GM19397 (cell line): ENCODE results near the gene FKBP7.
"Not testable (repeated sequence)": the region's sequence is repeated elsewhere in the genome, so short reads cannot be mapped to it uniquely, and the experiment has no call there.

Experiments used
- ATAC-seq: cut with Tn5 transposase; IDR thresholded peaks from one replicate; pipeline ENCODE4 v1.9.1; 2021; ENCODE audit warnings: mild to moderate bottlenecking, moderate library complexity; ENCODE audit not compliant: unreplicated experiment

FKBP7 gene

DNA sequence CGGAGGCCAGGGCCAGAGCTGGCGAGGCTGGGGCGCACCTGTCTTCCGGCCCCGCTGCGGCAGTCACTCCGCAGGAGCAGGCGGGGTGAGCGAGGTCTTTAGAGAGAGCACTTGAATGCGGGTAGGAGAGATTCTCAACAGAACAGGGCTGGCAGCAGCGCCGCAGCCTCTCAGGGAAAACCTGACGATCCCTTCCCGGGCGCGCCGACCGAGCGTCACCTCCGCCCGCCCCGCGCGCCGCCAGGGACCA, 28.0 kb downstream of the FKBP7 start:
- ATAC-seq = peak; percentile 53

DNA sequence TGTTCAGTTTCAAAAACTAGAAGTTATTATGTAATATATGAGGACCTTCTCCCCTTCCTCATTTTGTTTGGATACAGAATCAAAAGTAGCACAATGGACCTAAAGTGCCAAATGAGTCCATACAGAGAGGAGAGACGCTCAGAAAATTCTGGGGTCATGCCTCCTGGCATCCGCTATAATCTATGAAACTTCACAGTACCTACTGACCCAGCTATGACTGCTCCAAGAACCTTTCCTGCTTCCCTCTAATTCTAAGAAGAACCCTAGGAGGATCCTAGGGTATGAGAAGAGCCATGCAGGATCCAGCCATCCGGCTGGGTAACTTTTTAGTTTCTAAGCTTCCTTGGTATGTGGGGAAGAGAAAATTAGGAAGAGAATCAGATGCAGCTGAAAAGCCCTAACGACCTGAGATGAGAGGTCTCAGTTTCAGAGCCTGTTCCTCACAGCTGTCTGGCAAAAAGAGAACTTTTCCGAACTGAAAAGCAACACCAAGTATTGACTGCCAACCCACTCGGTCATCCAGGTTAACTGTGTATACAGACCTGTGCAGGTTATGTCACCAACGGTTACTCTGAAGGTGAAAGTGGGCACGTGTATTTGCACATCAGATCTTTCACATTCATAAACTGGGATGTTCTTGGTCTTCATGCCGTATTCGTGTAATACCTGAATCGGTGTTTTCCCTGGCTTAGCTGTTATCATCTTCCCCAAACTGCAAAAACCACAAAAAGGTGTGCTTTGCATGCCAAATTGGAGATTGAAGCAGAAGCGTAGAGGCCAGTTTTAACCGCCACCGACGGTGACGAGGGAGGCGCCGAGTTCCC, 28.5 kb downstream of the FKBP7 start:
- ATAC-seq = no peak

DNA sequence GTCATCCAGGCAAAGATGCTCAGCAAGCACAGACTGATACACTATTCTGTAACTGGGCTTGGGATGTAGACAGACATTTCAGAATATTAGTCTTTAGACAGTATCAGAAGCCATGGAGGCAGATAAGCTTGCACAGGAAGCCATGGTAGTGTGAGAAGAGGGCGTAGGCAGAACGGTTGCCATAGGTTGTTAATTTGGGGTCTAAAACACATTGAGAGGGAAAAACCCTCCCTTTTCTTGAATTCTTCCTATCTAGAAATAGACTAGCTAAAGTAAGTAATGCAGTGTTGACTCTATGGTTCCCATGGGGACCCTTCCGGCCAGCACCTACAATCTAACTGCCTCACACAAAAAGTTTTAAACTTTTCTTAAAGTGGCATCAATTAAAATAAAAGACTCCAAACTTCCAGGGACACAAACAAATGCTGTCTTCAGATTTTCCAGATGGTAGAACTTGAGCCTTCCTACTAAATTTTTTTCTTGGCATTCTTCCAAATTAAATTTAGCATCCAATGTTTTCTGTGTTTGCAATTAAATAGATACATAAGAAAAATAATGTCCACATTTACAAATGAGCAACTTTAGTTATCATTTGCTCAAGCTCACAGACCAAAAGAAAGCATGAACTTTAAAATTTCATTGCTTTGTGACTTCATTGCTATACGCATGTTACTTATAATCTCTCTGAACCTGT, 29.3 kb downstream of the FKBP7 start:
- no peak for ATAC-seq

GRCh38 chr2:178441426-178441825, 37.0 kb downstream of the FKBP7 start:
- no peak for ATAC-seq

DNA sequence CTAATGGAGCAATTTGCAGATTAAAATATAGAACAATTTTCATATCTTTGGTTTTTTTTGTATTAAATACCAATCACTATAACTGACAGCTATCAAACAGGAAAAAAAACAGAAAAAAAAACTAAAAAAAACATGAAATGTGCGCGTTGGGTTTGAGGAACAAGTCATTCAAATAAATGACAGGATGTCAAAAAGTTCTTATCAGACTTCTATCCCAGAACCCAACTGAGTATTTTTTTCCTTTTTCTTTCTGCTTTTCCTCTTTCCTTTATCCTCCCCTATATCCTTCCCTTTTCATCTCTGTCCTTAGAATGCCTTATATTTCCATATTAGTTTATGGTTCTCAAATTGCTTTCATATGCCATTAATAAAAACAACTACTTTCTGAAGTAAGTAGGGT, 41.7 kb downstream of the FKBP7 start:
- no peak for ATAC-seq

DNA sequence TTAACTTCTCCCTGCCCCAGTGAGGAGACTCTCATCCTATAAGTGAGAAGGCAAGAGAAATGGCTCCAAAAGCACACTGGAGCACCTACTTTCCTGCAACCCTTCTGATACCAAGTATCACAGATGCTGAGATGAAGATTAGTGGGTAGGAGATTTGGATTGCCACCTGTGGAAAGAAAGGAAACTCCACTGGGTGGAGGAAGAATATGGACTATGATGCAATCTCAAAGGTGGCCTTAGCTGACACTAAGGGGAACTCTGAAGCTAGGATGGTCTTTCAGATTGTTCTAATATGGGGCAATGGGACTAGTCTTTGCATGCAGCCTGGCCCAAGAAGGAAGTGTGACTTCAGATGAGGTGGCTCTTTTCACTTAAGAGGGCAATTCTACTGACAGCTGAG, 49.1 kb downstream of the FKBP7 start:
- no peak for ATAC-seq

DNA sequence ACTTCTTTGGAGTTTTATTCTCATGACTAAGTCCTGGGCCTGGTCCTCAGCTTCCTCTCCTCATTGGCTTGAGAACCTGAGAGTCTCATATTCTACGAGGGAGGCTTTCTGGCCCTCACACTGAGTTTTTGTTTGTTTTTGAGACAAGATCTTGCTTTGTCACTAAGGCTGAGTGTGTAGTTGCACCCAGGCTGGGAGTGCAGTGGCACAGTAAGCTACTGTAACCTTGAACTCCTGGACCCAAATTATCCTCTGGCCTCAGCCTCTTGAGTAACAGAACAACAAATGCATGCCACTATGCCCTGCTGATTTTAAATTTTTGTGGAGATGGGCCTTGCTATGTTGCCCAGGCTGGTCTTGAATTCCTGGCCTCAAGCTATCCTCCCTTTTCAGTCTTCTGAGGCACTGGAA, 50.0 kb downstream of the FKBP7 start:
- no peak for ATAC-seq

DNA sequence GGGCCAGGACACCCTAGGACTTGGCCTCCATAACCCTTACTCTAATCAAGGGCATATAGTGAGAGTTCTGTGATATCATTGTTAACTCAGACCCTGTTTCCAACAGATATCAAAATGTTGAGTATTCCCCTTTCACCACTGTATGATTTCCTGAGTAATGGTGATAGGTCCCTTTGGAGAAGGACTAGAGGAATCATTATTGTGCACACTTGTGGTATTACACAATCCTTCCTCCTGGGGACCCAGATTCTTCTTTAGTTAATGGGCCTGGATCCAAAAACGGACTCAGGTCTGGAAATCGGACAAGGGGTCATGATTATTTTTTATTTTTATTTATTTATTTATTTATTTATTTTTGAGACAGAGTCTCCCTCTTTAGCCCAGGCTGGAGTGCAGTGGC, 50.9 kb downstream of the FKBP7 start:
- ATAC-seq = no peak

DNA sequence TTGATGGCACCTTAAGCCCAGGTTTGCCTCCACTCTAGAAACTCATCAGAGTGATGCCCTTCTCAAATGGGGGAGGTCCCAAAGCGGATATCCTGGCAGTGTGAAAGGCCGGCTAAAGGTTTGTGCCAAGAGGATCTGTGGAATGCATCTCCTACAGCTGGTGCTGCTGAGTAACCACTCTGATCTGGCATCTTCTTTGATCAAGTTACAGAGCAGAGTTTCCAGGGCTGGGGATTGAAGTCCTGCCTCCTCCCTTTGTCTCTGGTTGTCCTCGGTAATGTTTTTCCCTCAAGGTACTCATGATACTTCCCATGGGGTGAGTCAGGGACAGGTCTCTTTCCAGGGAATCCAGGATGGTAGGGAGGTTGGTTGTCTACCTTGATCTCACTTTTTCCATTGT, 52.0 kb downstream of the FKBP7 start:
- ATAC-seq = no peak

- ATAC-seq = no peak
Observed at GRCh38 chr2:178425255-178425827, 53.1 kb downstream of the FKBP7 start.

GRCh38 chr2:178423746-178424145, 54.7 kb downstream of the FKBP7 start:
- not testable (repeated sequence) for ATAC-seq

- ATAC-seq = no peak
Observed at GRCh38 chr2:178422097-178422496, 56.3 kb downstream of the FKBP7 start.

DNA sequence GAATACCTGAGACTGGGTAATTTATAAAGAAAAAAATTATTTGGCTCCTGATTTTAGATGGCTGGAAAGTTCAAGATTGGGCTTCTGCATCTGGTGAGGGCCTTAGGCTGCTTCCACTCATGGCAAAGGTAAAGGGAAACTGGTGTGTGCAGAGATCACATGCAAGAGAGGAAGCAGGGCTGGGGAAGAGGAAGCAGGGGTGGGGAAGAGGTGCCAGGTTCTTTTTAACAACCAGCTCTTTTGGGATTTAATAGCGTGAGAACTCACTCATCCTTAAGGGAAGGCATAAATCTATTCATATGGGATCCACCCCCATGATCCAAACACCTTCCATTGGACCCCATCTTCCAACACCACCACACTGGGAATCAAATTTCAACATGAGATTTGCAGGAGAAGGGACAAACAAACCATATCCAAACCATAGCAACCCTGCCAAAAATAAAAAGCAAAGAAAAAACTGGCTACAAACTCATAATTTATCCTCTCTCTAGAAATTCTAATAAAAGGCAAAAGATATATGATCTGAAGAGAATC, 57.9 kb downstream of the FKBP7 start:
- no peak for ATAC-seq

GRCh38 chr2:178419123-178419522, 59.3 kb downstream of the FKBP7 start:
- no peak for ATAC-seq

DNA sequence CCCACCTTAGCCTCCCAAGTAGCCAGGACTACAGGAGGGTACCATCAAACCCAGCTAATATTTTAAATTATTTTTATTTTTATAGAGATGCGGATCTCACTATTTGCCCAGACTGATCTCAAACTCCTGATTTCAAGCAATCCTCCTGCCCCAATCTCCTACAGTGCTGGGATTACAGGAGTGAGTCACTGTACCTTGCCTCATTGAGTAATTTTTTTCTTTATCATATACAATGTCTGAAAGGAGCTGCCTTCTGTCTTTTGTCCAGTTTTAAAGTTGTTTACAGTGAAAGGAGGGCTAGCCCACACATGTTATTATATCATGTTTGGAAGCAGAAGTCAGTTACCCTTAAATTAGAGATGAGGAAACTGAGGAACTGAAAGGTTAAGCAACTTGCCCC, 60.0 kb downstream of the FKBP7 start:
- ATAC-seq = no peak

GRCh38 chr2:178417916-178418315, 60.5 kb downstream of the FKBP7 start:
- ATAC-seq = no peak

- ATAC-seq = no peak
Observed at GRCh38 chr2:178415979-178416378, 62.4 kb downstream of the FKBP7 start.

DNA sequence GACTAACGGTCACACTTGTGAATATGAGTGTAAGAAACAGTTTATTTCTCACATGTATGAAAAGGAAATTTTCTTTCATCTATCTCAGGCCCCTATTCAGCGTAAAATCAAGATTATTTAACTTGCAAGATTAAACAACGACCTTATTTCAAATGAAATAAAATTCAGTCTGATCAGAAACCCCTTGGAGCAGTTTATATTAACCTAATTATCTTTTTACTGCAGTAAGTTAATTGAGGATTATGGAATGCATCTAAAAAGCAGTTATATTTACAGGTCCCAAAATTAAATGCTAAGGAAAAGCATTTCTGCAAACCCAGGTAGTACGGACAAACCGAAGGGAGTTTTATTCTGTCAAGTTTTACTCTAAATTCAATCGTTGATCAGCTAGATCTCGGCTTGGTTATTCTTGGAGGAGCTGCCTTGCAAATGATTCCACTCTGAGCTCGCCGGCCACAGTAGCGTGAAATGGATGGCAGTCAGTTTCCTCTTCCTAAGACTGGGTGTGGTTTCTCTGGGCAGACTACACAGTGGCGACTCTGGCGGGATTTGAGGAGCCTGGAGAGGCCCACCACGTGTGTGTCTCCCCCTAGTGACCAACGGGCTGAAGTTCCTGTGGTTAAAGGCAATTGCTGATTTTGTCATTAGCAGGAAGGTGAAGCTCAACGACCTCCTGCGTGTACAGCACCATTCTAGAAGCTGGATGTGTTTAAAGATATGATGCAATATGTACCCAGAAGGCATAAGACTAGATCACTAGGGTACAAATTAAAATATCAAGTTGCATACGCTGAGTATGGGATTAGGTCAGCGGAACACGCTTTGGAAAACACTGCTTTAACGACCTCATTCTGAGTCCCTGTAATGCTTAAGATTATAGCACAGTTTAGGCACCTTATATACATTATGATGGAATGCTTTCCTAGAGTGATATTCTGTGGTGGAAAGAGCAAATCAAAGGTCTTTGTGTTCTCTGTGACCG, 63.8 kb downstream of the FKBP7 start:
- ATAC-seq = peak; percentile 75
